ENCODE measurements around the gene GLRA3. TPM values are rescaled to one million over a fixed set of nuclear protein-coding genes. Genes with fewer than 3 reads are reported as not detected.
A peak's percentile ranks its signal among the peaks of the same experiment; 100 is the strongest.

GLRA3 gene
- total RNA-seq, 6 experiments from 2014 or later: not detected

GRCh38 chr4:174870311-174870710 lies 41.3 kb upstream of the GLRA3 start:
- intact Hi-C loops (cut with DNase I): no loop called here
- Histone ChIP-seq H3K27ac (no peak overlapping the region), H3K4me3 (no peak overlapping the region), H3K36me3 (no peaks in the 10 kb centered on the region), H3K27me3 (no peaks in the 10 kb centered on the region), H3K4me1 (no peaks in the 10 kb centered on the region), H3K9me3 (no peaks in the 10 kb centered on the region)
- no peak for TF ChIP-seq POLR2A (IDR thresholded peaks at IDR 0.05)
- TF ChIP-seq CTCF (IDR thresholded peaks at IDR 0.05): no peak
- DNase-seq (no peak), ATAC-seq (peak; percentile 40 to 74 (median 52))
- 6% methylated on average over 2 of the region's 2 CpGs for WGBS (ENCODE audit: insufficient coverage, low coverage, low lambda C conversion rate, missing lambda C conversion rate)

- no peak for ATAC-seq
- DNase-seq: no peak
- WGBS (ENCODE audit: insufficient coverage, low coverage, low lambda C conversion rate, missing lambda C conversion rate): 33% methylated on average over 3 of the region's 3 CpGs
- Histone ChIP-seq H3K4me1 (no peaks in the 10 kb centered on the region), H3K4me3 (no peak overlapping the region), H3K27ac (no peak overlapping the region), H3K27me3 (no peaks in the 10 kb centered on the region), H3K36me3 (no peaks in the 10 kb centered on the region), H3K9me3 (no peaks in the 10 kb centered on the region)
- intact Hi-C loops (cut with DNase I): no loop called here
- TF ChIP-seq POLR2A (IDR thresholded peaks at IDR 0.05) (no peak), CTCF (IDR thresholded peaks at IDR 0.05) (no peak)
Observed at GRCh38 chr4:174869339-174869738, 40.3 kb upstream of the GLRA3 start.

- no peaks in the 10 kb centered on the region for H3K36me3 ChIP-seq
- H3K9me3 ChIP-seq: no peaks in the 10 kb centered on the region
- TF ChIP-seq POLR2A (IDR thresholded peaks at IDR 0.05) (no peak), CTCF (IDR thresholded peaks at IDR 0.05) (no peak)
- no peaks in the 10 kb centered on the region for H3K4me1 ChIP-seq
- no peak overlapping the region for H3K27ac ChIP-seq
- DNase-seq: peak in 1 of 3 donors; percentile 31
- peak in 2 of 4 donors; percentile 47 to 93 for ATAC-seq
- no peaks in the 10 kb centered on the region for H3K27me3 ChIP-seq
- 33% methylated on average over 3 of the region's 3 CpGs for WGBS (ENCODE audit: insufficient coverage, low coverage, low lambda C conversion rate, missing lambda C conversion rate)
- no peak overlapping the region for H3K4me3 ChIP-seq
- intact Hi-C loops (cut with DNase I): no loop called here
Observed at GRCh38 chr4:174867903-174868302, 38.9 kb upstream of the GLRA3 start.

- Histone ChIP-seq H3K9me3 (no peaks in the 10 kb centered on the region), H3K4me3 (no peak overlapping the region), H3K27ac (no peak overlapping the region), H3K36me3 (no peaks in the 10 kb centered on the region), H3K4me1 (no peaks in the 10 kb centered on the region), H3K27me3 (no peaks in the 10 kb centered on the region)
- DNase-seq: no peak
- intact Hi-C loops (cut with DNase I): no loop called here
- no peak for ATAC-seq
- TF ChIP-seq POLR2A (IDR thresholded peaks at IDR 0.05) (no peak), CTCF (IDR thresholded peaks at IDR 0.05) (no peak)
- WGBS (ENCODE audit: insufficient coverage, low coverage, low lambda C conversion rate, missing lambda C conversion rate): 15% methylated on average over 1 of the region's 1 CpG
Observed at GRCh38 chr4:174865418-174865985, 36.5 kb upstream of the GLRA3 start.

GRCh38 chr4:174864031-174864430 lies 35.0 kb upstream of the GLRA3 start:
- 80% methylated on average over 2 of the region's 2 CpGs for WGBS (ENCODE audit: insufficient coverage, low coverage, low lambda C conversion rate, missing lambda C conversion rate)
- H3K9me3 ChIP-seq: no peaks in the 10 kb centered on the region
- H3K27ac ChIP-seq: no peak overlapping the region
- intact Hi-C loops (cut with DNase I): no loop called here
- no peaks in the 10 kb centered on the region for H3K27me3 ChIP-seq
- TF ChIP-seq CTCF (IDR thresholded peaks at IDR 0.05): no peak
- TF ChIP-seq POLR2A (IDR thresholded peaks at IDR 0.05): no peak
- DNase-seq (no peak), ATAC-seq (no peak)
- no peak overlapping the region for H3K4me3 ChIP-seq
- H3K4me1 ChIP-seq: no peaks in the 10 kb centered on the region
- no peaks in the 10 kb centered on the region for H3K36me3 ChIP-seq
